Epithelial cell of esophagus (primary cell): ENCODE measurements around the gene TNS3.
A peak's percentile ranks its signal among the peaks of the same experiment; 100 is the strongest.

Experiments used
- DNase-seq: peaks from one replicate; pipeline ENCODE4 v3.0.0; 2010; ENCODE audit warnings: low read depth
- H3K4me3 ChIP-seq: 2 replicates; pipeline ENCODE4 v1.5.1; 2011; ENCODE audit warnings: mild to moderate bottlenecking, low read length, control low read depth
- CTCF ChIP-seq: IDR thresholded peaks from 2 replicates; pipeline ENCODE4 v1.5.1; 2011; ENCODE audit warnings: low read depth, mild to moderate bottlenecking, low read length, control low read depth, inconsistent platforms; ENCODE audit not compliant: insufficient read depth; ENCODE audit errors: missing control alignments

TNS3 gene

GRCh38 chr7:47337531-47337930 is 244.4 kb downstream of the TNS3 start:
- TF ChIP-seq CTCF: no peak
- peak; percentile 41 for DNase-seq
- no peak overlapping the region for H3K4me3 ChIP-seq

GRCh38 chr7:47336472-47337425 is 245.2 kb downstream of the TNS3 start:
- no peak for DNase-seq
- H3K4me3 ChIP-seq: no peak overlapping the region
- TF ChIP-seq CTCF: no peak

GRCh38 chr7:47335557-47336471 is 246.1 kb downstream of the TNS3 start:
- no peak for TF ChIP-seq CTCF
- H3K4me3 ChIP-seq: no peak overlapping the region
- DNase-seq: peak; percentile 99

GRCh38 chr7:47335071-47335470 is 246.8 kb downstream of the TNS3 start:
- TF ChIP-seq CTCF: no peak
- no peak for DNase-seq
- no peak overlapping the region for H3K4me3 ChIP-seq

- no peak overlapping the region for H3K4me3 ChIP-seq
- DNase-seq: no peak
- no peak for TF ChIP-seq CTCF
Observed at GRCh38 chr7:47333959-47334358, 248.0 kb downstream of the TNS3 start.

- TF ChIP-seq CTCF: no peak
- no peak for DNase-seq
- H3K4me3 ChIP-seq: no peak overlapping the region
Observed at GRCh38 chr7:47333554-47333887, 248.4 kb downstream of the TNS3 start.
